K562 (cell line): ENCODE data around the gene COX6B1. TPM values are rescaled to one million over a fixed set of nuclear protein-coding genes. Genes with fewer than 3 reads are reported as not detected.

Source experiments
- ILF3 ChIP-seq: fragments of 450-650 bp; IDR thresholded peaks from 2 replicates; pipeline ENCODE4 v1.6.1; 2018; ENCODE audit warnings: antibody characterized with exemption, mild to moderate bottlenecking, moderate library complexity, borderline replicate concordance
- MAFG ChIP-seq: fragments of 450-650 bp; conservative IDR thresholded peaks from 2 replicates; pipeline ENCODE4 v1.6.1; 2016; ENCODE audit warnings: missing genetic modification characterization, missing compliant biosample characterization
- MTF1 ChIP-seq: fragments of 250-450 bp; sonication (Bioruptor Pico); IDR thresholded peaks from 2 replicates; pipeline ENCODE4 v1.9.0; 2021; ENCODE audit warnings: moderate library complexity, mild to moderate bottlenecking, inconsistent platforms, borderline replicate concordance
- PHF8 ChIP-seq: fragments of 200-600 bp; sonication (generic); IDR thresholded peaks from 2 replicates; pipeline ENCODE4 v1.6.1; 2012; ENCODE audit warnings: mixed run types, mild to moderate bottlenecking, inconsistent platforms, low read length, moderate library complexity, borderline replicate concordance
- TAF1 ChIP-seq: IDR thresholded peaks from 2 replicates; pipeline ENCODE4 v1.6.1; 2011; ENCODE audit warnings: mild to moderate bottlenecking, low read length, moderate library complexity; ENCODE audit not compliant: insufficient read depth, control insufficient read depth, severe bottlenecking; ENCODE audit errors: extremely low read depth
- ZNF124 ChIP-seq: sonication (generic); formaldehyde crosslinking; IDR thresholded peaks from 2 replicates; pipeline ENCODE4 v1.8.1; 2022; ENCODE audit warnings: missing genetic modification reagents
- polyA plus RNA-seq, 8 experiments: library from polyadenylated mRNA; depleted of rRNA in 4 of 8; stranded (reverse) in 5 of 8; unstranded in 3 of 8; fragments of >200 nt; fragmentation: Nextera tagmentation in 2 of 8; fragmentation: Illumina TruSeq in 1 of 8; extraction: Ambion mirVana in 2 of 8; extraction: Trizol in 1 of 8; gene quantifications; 2 replicates each; pipeline versions ENCODE4 v1.2.1 to v1.2.3, GENCODE V29; 2011 to 2014; ENCODE audit warnings: inconsistent platforms in 1 of 8, missing spikeins in 1 of 8
- total RNA-seq, 7 experiments: library from RNA; depleted of rRNA in 6 of 7; stranded (reverse); fragments of >200 nt in 6 of 7; fragmentation: Illumina TruSeq in 2 of 7; extraction: Trizol in 2 of 7; gene quantifications; 2 replicates each; pipeline versions ENCODE4 v1.2.1 to v1.2.3, GENCODE V29; 2011 to 2021; ENCODE audit warnings: low replicate concordance in 1 of 7
- TF ChIP-seq, protein P1 (sequence below), 2 experiments: fragments of 450-650 bp in 1 of 2; sonication (generic) in 1 of 2; formaldehyde crosslinking in 1 of 2; IDR thresholded peaks; 2 replicates each; pipeline versions ENCODE4 v1.7.1 to v1.9.0; 2016 to 2022; ENCODE audit warnings: inconsistent platforms in 1 of 2, mild to moderate bottlenecking in 1 of 2, missing genetic modification reagents in 1 of 2
- TF ChIP-seq, protein P2 (sequence below), 2 experiments: fragments of 450-650 bp; formaldehyde crosslinking in 1 of 2; IDR thresholded peaks; 2 replicates each; pipeline versions ENCODE4 v1.4.0 to v1.6.1; 2014 to 2020; ENCODE audit warnings: mild to moderate bottlenecking in 2 of 2, borderline replicate concordance in 1 of 2, low read depth in 1 of 2

COX6B1 gene
- total and polyA plus RNA-seq, 9 of the 15 experiments (the other 6 are each of a cell fraction or from before 2014, with no cell fraction given), result 777 to 2,393 (median 1,219) TPM

- TF ChIP-seq, protein P1, sequence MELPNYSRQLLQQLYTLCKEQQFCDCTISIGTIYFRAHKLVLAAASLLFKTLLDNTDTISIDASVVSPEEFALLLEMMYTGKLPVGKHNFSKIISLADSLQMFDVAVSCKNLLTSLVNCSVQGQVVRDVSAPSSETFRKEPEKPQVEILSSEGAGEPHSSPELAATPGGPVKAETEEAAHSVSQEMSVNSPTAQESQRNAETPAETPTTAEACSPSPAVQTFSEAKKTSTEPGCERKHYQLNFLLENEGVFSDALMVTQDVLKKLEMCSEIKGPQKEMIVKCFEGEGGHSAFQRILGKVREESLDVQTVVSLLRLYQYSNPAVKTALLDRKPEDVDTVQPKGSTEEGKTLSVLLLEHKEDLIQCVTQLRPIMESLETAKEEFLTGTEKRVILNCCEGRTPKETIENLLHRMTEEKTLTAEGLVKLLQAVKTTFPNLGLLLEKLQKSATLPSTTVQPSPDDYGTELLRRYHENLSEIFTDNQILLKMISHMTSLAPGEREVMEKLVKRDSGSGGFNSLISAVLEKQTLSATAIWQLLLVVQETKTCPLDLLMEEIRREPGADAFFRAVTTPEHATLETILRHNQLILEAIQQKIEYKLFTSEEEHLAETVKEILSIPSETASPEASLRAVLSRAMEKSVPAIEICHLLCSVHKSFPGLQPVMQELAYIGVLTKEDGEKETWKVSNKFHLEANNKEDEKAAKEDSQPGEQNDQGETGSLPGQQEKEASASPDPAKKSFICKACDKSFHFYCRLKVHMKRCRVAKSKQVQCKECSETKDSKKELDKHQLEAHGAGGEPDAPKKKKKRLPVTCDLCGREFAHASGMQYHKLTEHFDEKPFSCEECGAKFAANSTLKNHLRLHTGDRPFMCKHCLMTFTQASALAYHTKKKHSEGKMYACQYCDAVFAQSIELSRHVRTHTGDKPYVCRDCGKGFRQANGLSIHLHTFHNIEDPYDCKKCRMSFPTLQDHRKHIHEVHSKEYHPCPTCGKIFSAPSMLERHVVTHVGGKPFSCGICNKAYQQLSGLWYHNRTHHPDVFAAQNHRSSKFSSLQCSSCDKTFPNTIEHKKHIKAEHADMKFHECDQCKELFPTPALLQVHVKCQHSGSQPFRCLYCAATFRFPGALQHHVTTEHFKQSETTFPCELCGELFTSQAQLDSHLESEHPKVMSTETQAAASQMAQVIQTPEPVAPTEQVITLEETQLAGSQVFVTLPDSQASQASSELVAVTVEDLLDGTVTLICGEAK (IDR thresholded peaks at IDR 0.05), result peak; percentile 35; the same call in 1 of the 2 replicates
- TF ChIP-seq, protein P1 (CRISPR knock-in tag; IDR thresholded peaks at IDR 0.05), result no peak
- TF ChIP-seq PHF8, result peak; percentile 66; the same call in 1 of the 2 replicates
- no peak for TF ChIP-seq MTF1 (CRISPR knock-in tag)
- peak; percentile 60 for TF ChIP-seq TAF1
- no peak for TF ChIP-seq MAFG (tag)
- TF ChIP-seq ZNF124, result no peak
- TF ChIP-seq, protein P2, sequence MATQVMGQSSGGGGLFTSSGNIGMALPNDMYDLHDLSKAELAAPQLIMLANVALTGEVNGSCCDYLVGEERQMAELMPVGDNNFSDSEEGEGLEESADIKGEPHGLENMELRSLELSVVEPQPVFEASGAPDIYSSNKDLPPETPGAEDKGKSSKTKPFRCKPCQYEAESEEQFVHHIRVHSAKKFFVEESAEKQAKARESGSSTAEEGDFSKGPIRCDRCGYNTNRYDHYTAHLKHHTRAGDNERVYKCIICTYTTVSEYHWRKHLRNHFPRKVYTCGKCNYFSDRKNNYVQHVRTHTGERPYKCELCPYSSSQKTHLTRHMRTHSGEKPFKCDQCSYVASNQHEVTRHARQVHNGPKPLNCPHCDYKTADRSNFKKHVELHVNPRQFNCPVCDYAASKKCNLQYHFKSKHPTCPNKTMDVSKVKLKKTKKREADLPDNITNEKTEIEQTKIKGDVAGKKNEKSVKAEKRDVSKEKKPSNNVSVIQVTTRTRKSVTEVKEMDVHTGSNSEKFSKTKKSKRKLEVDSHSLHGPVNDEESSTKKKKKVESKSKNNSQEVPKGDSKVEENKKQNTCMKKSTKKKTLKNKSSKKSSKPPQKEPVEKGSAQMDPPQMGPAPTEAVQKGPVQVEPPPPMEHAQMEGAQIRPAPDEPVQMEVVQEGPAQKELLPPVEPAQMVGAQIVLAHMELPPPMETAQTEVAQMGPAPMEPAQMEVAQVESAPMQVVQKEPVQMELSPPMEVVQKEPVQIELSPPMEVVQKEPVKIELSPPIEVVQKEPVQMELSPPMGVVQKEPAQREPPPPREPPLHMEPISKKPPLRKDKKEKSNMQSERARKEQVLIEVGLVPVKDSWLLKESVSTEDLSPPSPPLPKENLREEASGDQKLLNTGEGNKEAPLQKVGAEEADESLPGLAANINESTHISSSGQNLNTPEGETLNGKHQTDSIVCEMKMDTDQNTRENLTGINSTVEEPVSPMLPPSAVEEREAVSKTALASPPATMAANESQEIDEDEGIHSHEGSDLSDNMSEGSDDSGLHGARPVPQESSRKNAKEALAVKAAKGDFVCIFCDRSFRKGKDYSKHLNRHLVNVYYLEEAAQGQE (IDR thresholded peaks at IDR 0.05; ENCODE audit: borderline replicate concordance), result peak; percentile 76
- TF ChIP-seq, protein P2 (CRISPR knock-in tag; IDR thresholded peaks at IDR 0.05; ENCODE audit: low read depth), result 0 out of 2 replicates have a peak, but pooled peaks have one; percentile 15
- no peak for TF ChIP-seq ILF3
Observed at GRCh38 chr19:35644206-35644986, 3.7 kb upstream of the COX6B1 start (continued).
